Measurements from ENCODE around the gene BOK.
"Not testable (repeated sequence)": the region's sequence is repeated elsewhere in the genome, so short reads cannot be mapped to it uniquely, and the experiment has no call there.

The BOK gene

DNA sequence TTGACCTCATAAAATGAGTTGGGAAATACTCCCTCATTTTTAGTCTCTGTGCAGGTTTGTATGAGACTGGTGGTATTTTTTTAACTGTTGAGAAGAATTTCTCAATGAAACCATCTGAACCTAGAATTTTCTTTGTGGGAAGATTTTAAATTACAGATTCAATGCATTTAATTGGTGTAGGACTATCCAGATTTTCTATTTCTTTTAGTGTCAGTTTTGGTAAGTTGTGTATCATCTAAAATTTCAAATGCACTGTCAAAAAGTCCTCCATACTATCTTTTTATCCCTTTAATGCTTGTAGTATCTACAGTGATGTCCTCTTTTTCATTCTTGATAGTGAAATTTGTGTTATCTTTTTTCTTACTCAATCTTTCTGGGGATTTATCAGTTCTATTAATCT lies 1.8 kb upstream of the BOK start:
- no peak for DNase-seq (ENCODE audit: low spot score)

DNA sequence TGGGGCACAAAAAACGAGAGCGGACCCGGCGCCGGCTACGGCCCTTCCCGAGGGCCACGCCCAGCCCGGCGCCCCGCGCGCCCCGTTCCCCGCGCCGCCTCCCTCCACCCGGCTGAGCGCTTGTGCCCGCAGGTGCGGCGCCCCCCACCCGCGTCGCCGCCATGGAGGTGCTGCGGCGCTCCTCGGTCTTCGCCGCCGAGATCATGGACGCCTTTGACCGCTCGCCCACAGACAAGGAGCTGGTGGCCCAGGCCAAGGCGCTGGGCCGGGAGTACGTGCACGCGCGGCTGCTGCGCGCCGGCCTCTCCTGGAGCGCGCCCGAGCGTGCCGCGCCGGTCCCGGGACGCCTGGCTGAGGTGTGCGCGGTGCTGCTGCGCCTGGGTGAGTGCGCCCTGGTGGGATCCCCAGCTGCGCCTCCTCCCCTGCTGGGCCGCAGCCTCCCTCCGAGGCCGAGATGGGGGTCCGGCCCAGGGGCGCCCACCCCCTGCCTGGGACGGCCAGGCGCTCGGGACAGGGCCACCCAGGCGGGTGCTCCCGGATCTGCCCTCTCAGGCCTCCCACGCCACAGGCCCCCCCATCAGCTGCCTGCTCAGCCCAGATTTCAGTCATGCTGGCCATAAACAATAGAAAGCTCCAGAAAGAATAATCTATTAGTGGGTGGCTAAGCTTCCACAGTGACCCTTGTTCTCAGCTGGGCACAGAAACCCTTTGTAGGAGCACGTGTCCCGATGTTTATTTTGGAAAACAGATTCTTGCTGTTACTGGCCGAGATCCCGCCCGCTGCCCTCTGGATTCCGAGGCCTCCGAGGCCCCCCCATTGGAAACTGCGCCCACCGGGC lies 997 bp downstream of the BOK start:
- DNase-seq (ENCODE audit: low spot score): peak; percentile 96

DNA sequence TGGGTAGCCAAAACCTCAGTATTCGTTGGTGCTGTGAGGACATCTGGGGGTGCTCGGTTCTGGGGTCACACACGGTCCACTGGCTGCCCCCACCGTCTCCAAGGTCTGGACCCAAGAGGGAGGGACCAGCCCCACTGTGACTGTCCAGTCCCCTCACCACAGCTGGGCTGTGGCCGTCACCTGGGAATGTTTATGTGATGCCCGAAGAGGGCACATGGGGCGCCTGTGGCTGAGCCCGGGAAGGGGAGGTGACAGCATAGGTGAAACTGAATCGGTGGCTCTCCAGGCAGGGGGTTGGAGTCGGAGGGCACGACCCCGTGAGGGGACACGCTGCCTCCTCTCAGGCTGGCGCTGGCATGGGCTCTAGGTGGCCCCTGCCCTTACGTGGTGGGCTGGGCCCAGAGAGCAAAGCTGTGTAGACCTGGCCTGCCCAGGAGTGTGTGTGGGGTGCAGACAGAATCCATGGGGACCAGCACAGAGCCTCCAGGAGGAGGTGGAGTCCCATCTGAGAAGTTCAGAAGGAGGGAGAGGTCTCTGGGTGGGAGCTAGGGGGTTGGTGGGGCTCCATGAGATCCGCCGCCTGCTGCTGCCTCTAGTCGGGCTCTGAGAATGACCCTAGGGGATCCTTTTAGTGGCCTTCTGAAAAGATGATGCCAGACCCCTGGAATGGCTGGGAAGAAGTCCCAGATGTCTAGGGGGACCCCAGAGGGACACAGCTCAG lies 1.8 kb downstream of the BOK start:
- DNase-seq (ENCODE audit: low spot score): no peak

DNA sequence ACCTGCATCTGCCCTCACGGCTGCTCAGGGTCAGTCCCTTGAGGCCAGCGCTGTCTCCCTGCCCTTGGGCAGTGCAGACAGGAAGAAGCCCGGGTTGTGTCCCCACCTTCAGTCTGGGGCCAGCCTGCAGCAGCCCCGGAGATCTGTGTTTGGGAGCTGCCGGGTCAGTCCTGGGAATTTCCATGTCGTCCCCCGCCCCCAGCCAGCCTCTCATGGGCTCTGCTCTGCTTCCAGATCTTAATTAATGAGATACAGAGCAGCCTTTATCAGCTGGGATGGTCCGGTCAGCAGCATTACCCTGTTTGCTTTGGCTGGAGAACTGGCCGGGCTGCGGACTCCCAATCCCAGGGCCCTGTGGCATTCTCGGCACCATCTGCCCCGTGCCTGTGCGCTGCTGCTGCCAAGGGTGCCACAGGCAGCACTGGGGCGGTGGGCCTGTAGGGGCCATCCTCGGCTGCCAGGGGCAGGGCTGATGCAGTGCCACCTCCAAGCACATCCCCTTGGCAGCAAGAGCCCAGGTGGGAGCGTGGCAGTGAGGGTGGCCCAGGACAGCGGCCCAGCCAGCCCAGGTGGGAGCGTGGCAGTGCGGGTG lies 2.4 kb downstream of the BOK start:
- DNase-seq (ENCODE audit: low spot score): no peak

DNA sequence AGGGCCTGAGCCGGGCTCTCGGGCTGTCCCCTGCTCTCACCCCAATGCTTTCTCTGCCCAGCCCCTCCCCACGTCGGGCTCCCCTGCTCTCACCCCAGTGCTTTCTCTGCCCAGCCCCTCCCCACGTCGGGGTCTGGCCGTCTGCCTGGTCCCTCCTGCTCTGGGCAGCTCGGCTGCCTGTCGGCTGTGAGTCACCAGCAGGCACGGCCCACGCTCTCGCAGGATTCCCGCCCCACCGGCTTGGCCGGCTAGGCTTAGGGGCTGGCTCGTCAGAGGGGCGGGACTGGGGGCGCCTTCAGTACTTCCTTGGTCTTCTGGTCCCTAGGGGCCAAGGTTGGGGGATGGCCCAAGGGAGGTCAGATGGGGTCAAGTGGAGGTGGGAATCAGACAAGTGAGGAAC lies 3.3 kb downstream of the BOK start:
- peak; percentile 61 for DNase-seq (ENCODE audit: low spot score)

DNA sequence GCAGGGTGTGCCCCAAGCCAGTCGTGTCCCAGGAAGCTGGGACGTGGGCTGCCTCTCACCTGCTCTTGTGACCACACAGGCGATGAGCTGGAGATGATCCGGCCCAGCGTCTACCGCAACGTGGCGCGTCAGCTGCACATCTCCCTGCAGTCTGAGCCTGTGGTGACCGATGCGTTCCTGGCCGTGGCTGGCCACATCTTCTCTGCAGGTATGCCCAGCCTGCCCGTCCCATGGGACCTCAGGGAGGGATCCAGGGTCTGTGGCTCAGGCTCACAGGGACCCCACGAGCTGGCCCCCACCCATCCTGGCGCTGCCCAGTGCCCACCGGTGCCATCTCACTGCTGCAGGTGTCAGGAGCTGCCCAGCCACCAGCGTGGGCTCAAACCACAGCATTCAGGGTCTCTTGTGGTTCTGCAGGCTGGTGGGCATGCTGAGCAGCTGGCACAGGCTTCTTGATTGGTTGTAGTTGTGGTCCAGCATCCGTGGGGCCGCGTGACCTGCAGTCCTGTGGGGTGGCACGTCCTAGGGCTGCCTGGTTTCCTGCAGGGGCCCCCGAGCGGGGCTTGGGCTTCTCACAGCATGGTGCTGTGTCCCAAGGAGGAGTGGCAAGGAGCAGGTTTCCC lies 3.8 kb downstream of the BOK start:
- no peak for DNase-seq (ENCODE audit: low spot score)

DNA sequence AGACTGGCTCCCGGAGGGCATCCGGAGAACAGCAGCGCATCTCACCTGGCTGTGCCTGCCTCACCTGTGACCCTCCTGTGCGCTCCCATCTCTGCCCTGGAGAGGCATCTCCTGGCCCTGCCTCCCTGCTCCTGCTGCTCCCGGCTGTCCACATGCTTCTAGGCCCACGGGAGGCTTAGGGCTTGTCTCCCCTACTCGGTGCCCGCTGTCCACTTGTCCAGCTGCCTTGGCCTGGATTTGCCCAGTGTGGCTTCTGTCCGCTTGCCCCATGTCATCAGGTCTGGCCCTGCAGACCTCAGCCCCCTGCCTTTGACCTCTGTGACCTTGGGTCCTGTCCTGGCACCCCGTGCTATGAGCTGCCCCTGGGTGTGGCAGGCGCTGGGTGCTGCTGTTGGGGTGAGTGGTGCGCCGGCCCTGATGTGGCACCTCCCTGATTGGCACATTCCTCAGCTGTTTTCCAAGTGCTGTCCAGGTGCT lies 4.5 kb downstream of the BOK start:
- DNase-seq (ENCODE audit: low spot score): no peak

DNA sequence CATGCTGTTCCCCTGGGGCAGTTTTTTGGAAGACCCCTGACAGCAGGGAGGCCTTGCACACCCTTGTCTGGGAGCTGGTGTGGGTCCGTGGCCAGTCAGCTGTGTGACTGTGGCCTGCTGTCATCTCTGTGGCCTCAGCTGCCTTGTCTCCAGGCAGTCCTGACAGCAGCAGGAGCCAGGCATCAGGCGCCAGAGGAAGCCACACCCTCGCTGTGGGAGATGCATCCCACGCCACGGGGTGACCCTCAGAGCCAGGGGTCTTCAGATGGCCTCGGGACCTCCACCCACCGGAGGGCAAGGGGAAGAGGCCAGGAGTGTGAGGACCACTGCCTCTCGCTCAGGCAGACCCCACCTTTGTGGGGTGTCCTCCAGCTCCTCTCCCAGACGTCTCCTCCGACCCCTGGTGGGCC lies 5.0 kb downstream of the BOK start:
- no peak for DNase-seq (ENCODE audit: low spot score)

DNA sequence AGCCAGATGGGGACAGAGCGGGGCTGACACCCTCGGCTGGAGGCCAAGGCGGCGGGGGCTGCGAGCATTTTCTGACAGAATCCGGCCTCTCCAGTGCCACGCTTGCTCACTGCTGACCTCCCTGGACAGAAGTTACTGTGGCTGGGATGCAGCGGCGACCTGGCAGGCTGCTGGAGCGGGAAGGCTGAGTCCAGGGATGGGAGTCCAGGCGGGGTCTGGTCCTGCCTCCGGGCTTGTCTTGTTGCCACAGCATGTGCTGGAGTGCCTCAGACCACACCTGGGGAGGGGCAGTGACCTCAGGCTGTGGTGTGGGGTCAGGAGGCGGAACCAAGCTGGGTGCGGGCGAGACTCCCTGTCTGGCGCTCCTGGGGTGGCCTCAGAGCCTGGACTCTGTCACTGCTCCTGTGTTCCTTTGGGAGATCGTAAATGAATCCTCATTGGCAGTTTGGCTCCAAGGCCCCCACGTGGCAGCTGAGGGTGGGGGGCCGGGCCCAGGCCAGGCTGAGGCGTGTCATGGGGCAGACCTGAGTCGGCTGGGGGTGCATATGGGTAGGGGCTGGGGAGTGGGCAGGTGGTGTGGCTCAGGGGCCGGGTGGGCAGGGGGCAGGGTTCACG lies 5.5 kb downstream of the BOK start:
- DNase-seq (ENCODE audit: low spot score): no peak

DNA sequence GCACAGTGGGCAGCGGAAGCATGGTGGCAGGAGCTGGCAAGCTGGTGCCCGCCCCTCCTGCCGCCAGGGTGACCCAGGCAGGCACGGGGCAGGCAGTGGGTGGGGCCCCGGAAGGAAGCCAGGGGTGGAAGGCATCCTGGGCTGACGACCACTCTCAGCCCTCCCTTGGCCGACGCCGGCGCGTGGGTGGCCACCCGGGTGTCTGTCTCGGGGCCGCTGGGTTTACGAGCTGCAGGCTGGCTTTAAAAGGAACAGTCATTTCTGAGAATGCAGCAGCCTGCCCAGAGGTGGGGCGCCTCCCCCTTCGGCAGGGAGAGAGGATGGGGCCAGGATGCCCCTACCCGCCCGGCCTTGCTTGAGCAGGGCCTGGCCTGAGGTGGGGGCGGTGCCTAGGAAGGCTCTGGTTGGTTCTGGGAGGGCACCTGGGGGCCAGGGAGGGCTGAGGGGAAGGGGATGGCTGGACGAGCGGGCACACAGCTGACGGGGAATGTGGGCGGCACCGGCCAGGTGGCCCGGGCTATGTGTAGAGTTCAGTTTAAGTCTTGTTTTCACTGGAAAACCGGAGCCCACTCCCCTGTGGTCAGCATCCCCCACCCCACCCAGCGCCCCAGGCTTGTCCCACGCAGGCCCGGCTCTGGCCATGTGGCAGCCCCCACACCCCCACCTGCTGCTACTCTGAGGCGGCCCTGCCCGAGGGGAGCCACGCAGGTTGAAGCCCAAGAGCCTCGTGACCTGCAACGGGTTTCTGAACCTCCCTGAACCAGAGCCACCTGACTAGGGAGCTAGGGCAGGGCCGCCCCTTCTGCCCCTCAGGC lies 6.3 kb downstream of the BOK start:
- DNase-seq (ENCODE audit: low spot score): no peak

DNA sequence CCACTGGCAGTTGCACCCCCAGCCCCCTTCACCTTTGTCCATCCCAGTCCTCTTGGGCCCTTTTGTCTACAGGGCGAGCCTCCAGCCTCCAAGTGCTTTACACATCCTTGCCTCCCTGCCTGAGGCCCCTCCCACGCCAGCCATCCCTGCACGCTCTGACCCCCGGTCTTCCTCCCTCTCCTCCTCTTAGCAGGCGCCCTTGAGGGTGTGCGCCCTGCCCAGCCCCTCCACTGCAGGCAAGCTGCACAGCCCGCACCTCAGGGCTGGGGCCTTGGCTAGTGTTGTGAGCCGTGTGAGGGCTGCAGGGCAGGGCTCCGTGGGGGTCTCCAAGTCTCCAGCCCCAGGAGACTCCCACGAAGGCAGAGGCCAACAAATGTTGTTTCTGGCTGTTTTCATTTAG lies 6.9 kb downstream of the BOK start:
- no peak for DNase-seq (ENCODE audit: low spot score)

DNA sequence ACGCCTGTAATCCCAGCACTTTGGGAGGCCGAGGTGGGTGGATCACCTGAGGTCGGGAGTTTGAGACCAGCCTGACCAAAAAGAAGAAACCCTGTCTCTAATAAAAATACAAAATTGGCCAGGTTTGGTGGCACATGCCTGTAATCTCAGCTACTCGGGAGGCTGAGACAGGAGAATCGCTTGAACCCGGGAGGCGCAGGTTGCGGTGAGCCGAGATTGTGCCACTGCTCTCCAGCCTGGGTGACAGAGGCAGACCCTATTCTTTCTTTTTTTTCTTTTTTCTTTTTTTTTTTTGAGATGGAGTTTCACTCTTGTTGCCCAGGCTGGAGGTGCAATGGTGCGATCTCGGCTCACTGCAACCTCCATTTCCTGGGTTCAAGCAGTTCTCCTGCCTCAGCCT lies 7.5 kb downstream of the BOK start:
- not testable (repeated sequence) for DNase-seq (ENCODE audit: low spot score)

DNA sequence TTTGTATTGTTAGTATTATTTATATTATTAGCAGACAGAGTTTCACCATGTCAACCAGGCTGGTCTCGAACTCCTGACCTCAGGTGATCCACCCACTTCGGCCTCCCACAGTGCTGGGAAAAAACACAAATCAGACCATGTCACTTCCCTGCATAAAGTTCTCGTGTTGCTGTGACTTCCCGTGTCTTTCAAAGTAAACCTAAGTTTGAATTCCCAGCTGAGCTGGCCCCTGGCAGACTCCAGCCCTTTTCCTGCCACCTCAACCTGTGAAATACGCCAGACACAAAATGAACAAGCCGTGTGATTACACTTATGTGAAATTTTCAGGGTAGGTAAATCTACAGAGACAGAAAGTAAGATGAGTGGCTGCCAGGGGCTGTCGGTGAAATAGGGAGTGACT lies 7.9 kb downstream of the BOK start:
- no peak for DNase-seq (ENCODE audit: low spot score)

DNA sequence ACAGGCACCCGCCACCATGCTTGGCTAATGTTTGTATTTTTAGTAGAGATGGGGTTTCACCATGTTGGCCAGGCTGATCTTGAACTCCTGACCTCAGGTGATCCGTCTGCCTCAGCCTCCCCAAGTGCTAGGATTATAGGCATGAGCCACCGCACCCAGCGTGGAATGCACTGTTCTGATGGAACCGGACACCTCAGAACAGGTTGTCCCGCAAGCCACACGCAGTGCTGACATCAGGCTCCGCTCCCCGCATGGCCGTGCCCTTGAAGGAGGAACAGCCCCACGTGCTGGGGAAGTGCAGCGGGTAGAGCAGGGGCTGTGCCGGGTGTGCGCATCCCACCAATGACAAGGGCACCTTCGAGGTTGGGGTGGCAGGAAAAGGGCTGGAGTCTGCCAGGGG lies 8.7 kb downstream of the BOK start:
- DNase-seq (ENCODE audit: low spot score): not testable (repeated sequence)

DNA sequence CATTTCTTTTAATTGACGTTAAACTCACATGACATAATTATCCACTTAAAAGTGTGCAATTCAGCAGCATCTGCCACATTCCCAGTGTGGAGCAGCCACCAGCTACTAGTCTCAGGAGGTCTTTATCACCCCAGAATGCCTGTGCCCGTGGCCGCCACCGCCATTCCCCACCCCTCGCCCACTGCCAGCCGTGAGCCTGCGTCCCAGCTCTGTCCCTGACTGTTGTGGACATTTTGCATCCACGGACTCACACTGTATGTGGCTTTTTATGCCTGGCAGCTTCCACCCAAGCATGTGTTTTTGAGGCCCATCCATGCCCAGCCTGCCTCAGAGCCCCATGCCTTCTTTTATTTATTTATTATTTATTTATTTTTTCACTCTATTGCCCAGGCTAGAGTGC lies 9.2 kb downstream of the BOK start:
- no peak for DNase-seq (ENCODE audit: low spot score)

DNA sequence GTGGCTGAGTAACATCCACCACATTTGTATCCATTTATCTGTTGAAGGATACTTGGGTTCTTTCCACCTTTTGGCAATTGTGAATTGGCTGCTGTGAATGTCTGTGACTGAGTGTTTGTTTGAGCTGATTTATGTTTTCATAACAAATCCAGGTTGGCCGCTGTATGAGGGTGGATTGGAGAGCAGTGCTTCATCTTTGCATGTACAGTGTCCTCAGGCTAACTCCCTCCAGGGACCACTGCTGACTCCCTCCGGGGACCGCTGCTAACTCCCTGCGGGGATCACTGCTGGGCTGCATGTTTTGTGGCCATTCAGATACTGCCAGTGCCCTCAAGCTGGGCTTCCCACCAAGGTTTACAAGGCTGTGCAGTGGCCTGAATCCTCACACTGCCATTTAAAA lies 10.2 kb downstream of the BOK start:
- DNase-seq (ENCODE audit: low spot score): no peak

DNA sequence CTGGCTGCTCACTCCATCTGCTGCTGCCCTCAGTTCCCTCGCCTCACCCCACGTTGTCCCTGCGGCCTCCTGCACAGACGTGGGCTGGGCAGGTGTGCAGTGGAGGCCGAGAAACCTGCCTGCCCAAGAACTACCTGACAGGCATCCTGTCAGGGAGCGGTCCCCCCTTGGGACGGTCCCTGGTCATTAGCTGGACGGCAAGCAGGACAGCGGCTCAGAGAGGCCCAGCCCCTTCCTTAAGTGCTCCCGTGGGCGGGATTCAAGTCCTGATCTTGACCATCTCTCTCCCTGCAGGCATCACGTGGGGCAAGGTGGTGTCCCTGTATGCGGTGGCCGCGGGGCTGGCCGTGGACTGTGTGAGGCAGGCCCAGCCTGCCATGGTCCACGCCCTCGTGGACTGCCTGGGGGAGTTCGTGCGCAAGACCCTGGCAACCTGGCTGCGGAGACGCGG lies 11.3 kb downstream of the BOK start:
- no peak for DNase-seq (ENCODE audit: low spot score)

DNA sequence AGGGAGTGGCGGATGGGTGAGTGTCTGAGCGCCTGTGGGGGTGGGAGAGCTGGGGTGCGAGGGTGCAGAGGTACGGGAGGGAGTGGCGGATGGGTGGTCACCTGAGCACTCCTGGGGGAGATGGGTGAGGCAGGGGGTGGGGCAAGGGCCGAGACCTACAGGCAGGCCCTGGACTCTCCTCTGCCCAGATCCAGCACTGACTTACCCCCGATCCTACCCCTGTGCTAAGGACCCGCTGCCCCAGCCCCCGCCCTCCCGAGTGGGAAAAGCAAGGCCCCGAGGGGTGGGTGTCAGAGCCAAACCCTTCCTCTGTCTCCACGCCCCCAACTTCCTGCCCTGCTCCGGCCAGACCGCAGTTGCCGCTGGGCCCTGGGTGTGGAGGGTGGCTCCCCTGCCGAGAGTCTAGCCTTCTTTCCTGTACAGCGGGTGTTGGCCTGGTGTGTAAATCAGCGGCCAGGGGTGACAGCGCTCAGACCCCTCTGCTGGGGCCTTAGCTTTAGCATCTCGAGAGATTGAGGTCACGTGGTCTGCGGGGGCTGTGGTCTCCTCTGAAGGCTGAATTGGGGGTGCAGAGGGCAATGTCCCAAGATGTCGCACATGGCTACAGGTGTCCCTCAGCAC lies 12.5 kb downstream of the BOK start:
- no peak for DNase-seq (ENCODE audit: low spot score)

DNA sequence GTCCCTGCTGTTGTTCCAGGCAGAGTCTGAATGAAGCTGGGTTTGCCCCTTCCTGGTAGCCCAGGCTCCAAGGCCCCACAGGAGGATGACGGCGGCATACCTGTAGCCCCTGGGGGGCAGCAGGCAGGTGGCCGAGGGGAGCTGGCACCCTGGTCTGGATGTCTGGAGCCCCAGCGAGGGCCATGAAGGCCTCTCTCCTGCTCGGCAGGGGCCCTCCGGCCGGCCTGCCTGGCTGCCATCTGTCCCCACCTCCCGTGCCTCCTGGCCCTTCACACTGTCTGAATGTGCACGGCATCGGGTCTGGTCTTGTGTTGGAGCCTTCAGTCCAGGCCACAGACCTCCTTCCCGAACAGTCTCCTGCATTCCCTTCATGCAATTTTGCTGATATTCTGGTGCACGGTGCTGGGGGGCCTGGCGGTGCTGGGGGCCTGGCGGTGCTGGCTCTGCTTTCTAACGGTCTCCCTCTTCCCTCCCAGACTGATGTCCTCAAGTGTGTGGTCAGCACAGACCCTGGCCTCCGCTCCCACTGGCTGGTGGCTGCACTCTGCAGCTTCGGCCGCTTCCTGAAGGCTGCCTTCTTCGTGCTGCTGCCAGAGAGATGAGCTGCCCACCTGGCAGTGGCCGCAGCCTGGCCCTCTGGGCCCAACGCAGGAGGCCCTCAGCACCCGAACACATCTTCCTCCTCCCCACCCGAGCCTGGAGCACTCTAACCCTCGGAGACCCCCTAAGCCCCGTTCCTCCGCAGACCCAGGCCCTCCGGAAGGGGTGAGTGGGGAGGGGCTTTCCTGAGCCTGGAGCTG lies 13.5 kb downstream of the BOK start:
- DNase-seq (ENCODE audit: low spot score): no peak

Data from pons (tissue), 1 donor.